Neuronal stem cell (in vitro differentiated cells): ENCODE results near the gene UCN3.

Source experiments
- DNase-seq: peaks from one replicate; pipeline ENCODE4 v3.0.0-alpha.2; 2013; ENCODE audit warnings: low spot score
- H2AFZ ChIP-seq: one replicate; pipeline ENCODE4 v1.6.1; 2013; ENCODE audit warnings: mild to moderate bottlenecking, low read length, inconsistent platforms
- H2AK5ac ChIP-seq: 2 replicates; pipeline ENCODE4 v1.6.1; 2013; ENCODE audit warnings: low read depth, mild to moderate bottlenecking, inconsistent platforms, low read length, moderate library complexity, mixed read lengths
- H2BK120ac ChIP-seq: 2 replicates; pipeline ENCODE4 v1.6.1; 2013; ENCODE audit warnings: low read depth, mild to moderate bottlenecking, inconsistent platforms, low read length, moderate library complexity, mixed read lengths
- H2BK12ac ChIP-seq: one replicate; pipeline ENCODE4 v1.6.1; 2013; ENCODE audit warnings: low read length, inconsistent platforms
- H2BK15ac ChIP-seq: 2 replicates; pipeline ENCODE4 v1.6.1; 2013; ENCODE audit warnings: mild to moderate bottlenecking, low read length, inconsistent platforms, mixed read lengths
- H2BK5ac ChIP-seq: one replicate; pipeline ENCODE4 v1.6.1; 2013; ENCODE audit warnings: inconsistent platforms, mild to moderate bottlenecking, low read length, moderate library complexity
- H3K14ac ChIP-seq: one replicate; pipeline ENCODE4 v1.6.1; 2013; ENCODE audit warnings: low read length, inconsistent platforms
- H3K18ac ChIP-seq: 2 replicates; pipeline ENCODE4 v1.6.1; 2013; ENCODE audit warnings: low read length, inconsistent platforms
- H3K23ac ChIP-seq: 2 replicates; pipeline ENCODE4 v1.6.1; 2013; ENCODE audit warnings: low read depth, mild to moderate bottlenecking, mixed read lengths, low read length, inconsistent platforms; ENCODE audit not compliant: poor library complexity
- H3K27ac ChIP-seq: replicated peaks from 3 replicates; pipeline ENCODE4 v1.5.1; 2013; ENCODE audit warnings: low read length, inconsistent platforms
- H3K27me3 ChIP-seq, 3 experiments: 2 replicates each; pipeline ENCODE4 v1.6.1; 2013; ENCODE audit warnings: low read length in 3 of 3, mild to moderate bottlenecking in 2 of 3, inconsistent platforms in 1 of 3, low read depth in 1 of 3, mixed read lengths in 1 of 3, moderate library complexity in 1 of 3; ENCODE audit not compliant: control insufficient read depth in 3 of 3, insufficient read depth in 3 of 3
- H3K36me3 ChIP-seq, 2 donors: replicated peaks in 1 of 2; 2 replicates each; pipeline ENCODE4 v1.6.1; 2013; ENCODE audit warnings: low read length in 2 of 2; ENCODE audit not compliant: control insufficient read depth in 2 of 2, insufficient read depth in 2 of 2
- H3K4ac ChIP-seq: 2 replicates; pipeline ENCODE4 v1.6.1; 2013; ENCODE audit warnings: inconsistent platforms, mild to moderate bottlenecking, low read length, moderate library complexity
- H3K4me1 ChIP-seq, 2 donors: 1 replicate in 1 of 2; 2 replicates in 1 of 2; pipeline ENCODE4 v1.6.1; 2013; ENCODE audit warnings: low read length in 2 of 2, low read depth in 1 of 2; ENCODE audit not compliant: control insufficient read depth in 2 of 2, insufficient read depth in 1 of 2
- H3K4me2 ChIP-seq: one replicate; pipeline ENCODE4 v1.6.1; 2013; ENCODE audit warnings: mild to moderate bottlenecking, low read length, inconsistent platforms; ENCODE audit not compliant: insufficient read depth, poor library complexity, severe bottlenecking
- H3K4me3 ChIP-seq, 2 donors: 2 replicates each; pipeline ENCODE4 v1.5.1; 2013; ENCODE audit warnings: low read length in 2 of 2, mild to moderate bottlenecking in 2 of 2, inconsistent platforms in 1 of 2, moderate library complexity in 1 of 2
- H3K79me1 ChIP-seq: one replicate; pipeline ENCODE4 v1.6.1; 2013; ENCODE audit warnings: low read depth, mild to moderate bottlenecking, inconsistent platforms, low read length, moderate library complexity
- H3K9ac ChIP-seq: one replicate; pipeline ENCODE4 v1.6.1; 2013; ENCODE audit warnings: mild to moderate bottlenecking, low read depth, low read length, inconsistent platforms; ENCODE audit not compliant: poor library complexity
- H3K9me3 ChIP-seq, 2 donors: replicated peaks in 1 of 2; 2 replicates each; pipeline versions ENCODE3 to v1.6.1; 2013; ENCODE audit warnings: low read length in 2 of 2, mild to moderate bottlenecking in 2 of 2, inconsistent platforms in 1 of 2, low read depth in 1 of 2, mixed read lengths in 1 of 2, moderate library complexity in 1 of 2; ENCODE audit not compliant: control insufficient read depth in 2 of 2, insufficient read depth in 1 of 2
- H4K8ac ChIP-seq: one replicate; pipeline ENCODE4 v1.6.1; 2013; ENCODE audit warnings: low read depth, mild to moderate bottlenecking, inconsistent platforms, low read length, moderate library complexity
- H4K91ac ChIP-seq: one replicate; pipeline ENCODE4 v1.6.1; 2013; ENCODE audit warnings: low read length, low read depth, mild to moderate bottlenecking, inconsistent platforms; ENCODE audit not compliant: poor library complexity
- WGBS, 2 donors: extraction: QIAGEN DNeasy Blood & Tissue Kit; methylation state at CpG; one replicate each; pipeline ENCODE4 v1.1.7; 2013; ENCODE audit warnings: missing lambda C conversion rate in 2 of 2, mixed read lengths in 1 of 2; ENCODE audit not compliant: insufficient read length in 2 of 2, insufficient replicate concordance in 1 of 2; ENCODE audit errors: extremely low coverage in 2 of 2; 5-methylcytosine and 5-hydroxymethylcytosine counted together

The UCN3 gene

DNA sequence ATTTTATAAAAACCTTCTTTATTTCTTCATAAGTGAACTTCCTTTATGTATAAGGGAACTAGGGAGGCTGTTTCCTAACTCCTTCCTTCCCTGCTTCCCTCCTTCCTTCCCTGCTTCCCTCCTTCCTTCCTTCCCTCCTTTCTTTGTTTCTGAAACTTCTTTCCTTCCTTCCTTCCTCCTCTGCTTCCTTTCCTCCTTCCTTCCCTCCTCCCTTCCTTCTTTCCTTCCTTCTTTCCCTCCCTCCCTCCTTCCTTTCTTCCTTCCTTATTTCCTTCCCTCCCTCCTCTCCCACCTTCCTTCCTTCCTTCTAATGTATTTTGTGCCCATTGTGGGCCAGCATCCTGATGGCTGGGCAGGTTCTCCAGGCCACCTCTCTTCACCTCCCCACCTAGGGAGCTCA lies 26.8 kb upstream of the UCN3 start:
- H3K9ac ChIP-seq: no peak overlapping the region
- H3K14ac ChIP-seq: no peak overlapping the region
- no peak overlapping the region for H4K91ac ChIP-seq
- H3K27ac ChIP-seq: no peak overlapping the region
- H3K79me1 ChIP-seq: no peaks in the 10 kb centered on the region
- H3K36me3 ChIP-seq: no peaks in the 10 kb centered on the region
- no peak overlapping the region for H2AFZ ChIP-seq
- peaks cover 0 to 5% of the 10 kb centered on the region in 2 donors for H3K9me3 ChIP-seq
- H2BK120ac ChIP-seq: no peak overlapping the region
- DNase-seq: no peak
- H3K4me3 ChIP-seq: no peak overlapping the region
- H3K18ac ChIP-seq: no peak overlapping the region
- H2BK5ac ChIP-seq: no peak overlapping the region
- H2AK5ac ChIP-seq: no peak overlapping the region
- no peak overlapping the region for H2BK15ac ChIP-seq
- no peak overlapping the region for H3K4me2 ChIP-seq
- peaks cover 0 to 2% of the 10 kb centered on the region in 2 donors for H3K4me1 ChIP-seq
- H2BK12ac ChIP-seq: no peak overlapping the region
- no peak overlapping the region for H3K4ac ChIP-seq
- no peak overlapping the region for H4K8ac ChIP-seq
- H3K23ac ChIP-seq: no peak overlapping the region
- H3K27me3 ChIP-seq: no peaks in the 10 kb centered on the region

DNA sequence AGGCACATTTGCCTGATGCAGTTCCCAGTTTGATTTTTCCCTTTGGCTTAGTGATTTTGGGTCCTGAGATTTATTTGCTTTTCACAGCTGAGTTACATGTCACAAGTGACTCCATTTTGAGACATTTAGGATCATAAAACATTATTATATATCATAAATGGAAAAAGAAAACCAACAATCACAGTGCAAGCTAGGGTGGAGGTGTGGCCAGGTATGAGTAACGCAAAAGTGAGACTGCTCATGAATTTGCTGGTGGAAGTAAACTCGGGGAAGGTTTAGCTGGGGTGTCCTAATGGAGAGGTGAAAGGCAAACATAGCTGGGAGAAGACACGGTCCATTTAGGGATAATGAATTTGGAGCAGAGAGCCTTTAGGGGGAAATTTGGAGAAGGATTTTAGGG lies 21.7 kb upstream of the UCN3 start:
- no peak overlapping the region for H3K23ac ChIP-seq
- no peak overlapping the region for H3K18ac ChIP-seq
- H3K4me3 ChIP-seq: no peak overlapping the region
- H4K8ac ChIP-seq: no peak overlapping the region
- no peaks in the 10 kb centered on the region for H3K36me3 ChIP-seq
- no peak for DNase-seq
- H3K4me1 ChIP-seq: no peaks in the 10 kb centered on the region
- H2BK120ac ChIP-seq: no peak overlapping the region
- no peak overlapping the region for H3K14ac ChIP-seq
- H2AFZ ChIP-seq: no peak overlapping the region
- no peak overlapping the region for H2BK5ac ChIP-seq
- no peaks in the 10 kb centered on the region for H3K79me1 ChIP-seq
- no CpG with 5 or more reads among the region's 3 CpGs for WGBS, 2 donors
- H2AK5ac ChIP-seq: no peak overlapping the region
- no peaks in the 10 kb centered on the region for H3K9me3 ChIP-seq
- no peaks in the 10 kb centered on the region for H3K27me3 ChIP-seq
- H3K27ac ChIP-seq: no peak overlapping the region
- no peak overlapping the region for H4K91ac ChIP-seq
- no peak overlapping the region for H3K9ac ChIP-seq
- H3K4ac ChIP-seq: no peak overlapping the region
- no peak overlapping the region for H2BK12ac ChIP-seq
- no peak overlapping the region for H2BK15ac ChIP-seq
- H3K4me2 ChIP-seq: no peak overlapping the region

DNA sequence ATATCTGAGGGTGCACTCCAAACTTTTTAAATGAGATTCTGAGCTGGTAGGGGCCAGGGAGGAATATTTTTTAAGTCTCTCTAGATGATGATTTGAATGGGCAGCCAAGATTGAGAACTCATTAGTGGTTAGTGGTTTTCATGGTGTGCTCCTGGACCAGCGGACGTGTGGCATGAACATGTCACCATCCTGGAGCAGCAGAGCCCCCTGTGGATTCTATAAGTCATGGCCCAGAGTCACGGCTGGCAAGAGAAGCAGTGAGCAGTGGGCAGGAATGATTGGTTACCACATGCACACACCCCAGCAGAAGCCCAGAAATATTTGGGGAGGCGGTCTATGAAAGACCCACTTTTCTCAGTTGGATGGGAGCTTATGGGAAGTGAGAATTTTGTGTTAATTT lies 21.2 kb upstream of the UCN3 start:
- H3K23ac ChIP-seq: no peak overlapping the region
- no peak overlapping the region for H3K18ac ChIP-seq
- H2BK12ac ChIP-seq: no peak overlapping the region
- no peak overlapping the region for H2AK5ac ChIP-seq
- H3K4ac ChIP-seq: no peak overlapping the region
- H3K4me3 ChIP-seq: no peak overlapping the region
- no peak overlapping the region for H4K91ac ChIP-seq
- H3K9me3 ChIP-seq: no peaks in the 10 kb centered on the region
- H2AFZ ChIP-seq: no peak overlapping the region
- no peak overlapping the region for H2BK120ac ChIP-seq
- no peak overlapping the region for H3K9ac ChIP-seq
- no peak overlapping the region for H3K27ac ChIP-seq
- WGBS, 2 donors: no CpG with 5 or more reads among the region's 4 CpGs
- H3K79me1 ChIP-seq: no peaks in the 10 kb centered on the region
- H2BK5ac ChIP-seq: no peak overlapping the region
- no peaks in the 10 kb centered on the region for H3K4me1 ChIP-seq
- H3K27me3 ChIP-seq: no peaks in the 10 kb centered on the region
- H4K8ac ChIP-seq: no peak overlapping the region
- no peak overlapping the region for H3K4me2 ChIP-seq
- no peak overlapping the region for H3K14ac ChIP-seq
- DNase-seq: no peak
- no peak overlapping the region for H2BK15ac ChIP-seq
- no peaks in the 10 kb centered on the region for H3K36me3 ChIP-seq

DNA sequence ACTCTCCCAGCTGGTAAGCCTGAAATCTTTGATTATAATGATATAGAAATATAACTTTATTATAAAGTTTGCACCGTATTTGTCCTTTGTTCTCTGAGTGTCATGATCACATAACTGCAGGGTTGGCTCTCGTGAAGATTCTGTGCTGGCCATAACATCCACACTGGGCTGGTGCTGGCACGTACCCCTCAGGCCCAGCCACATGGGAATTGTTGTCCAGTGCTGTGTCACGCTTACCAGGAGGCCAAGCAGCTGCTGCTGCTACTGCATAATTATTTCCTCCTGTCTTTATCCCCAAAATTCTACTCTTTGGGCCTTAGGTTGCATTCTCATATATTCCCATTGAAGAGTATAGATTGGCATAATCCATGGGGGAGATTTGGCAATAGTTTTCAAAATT lies 20.8 kb upstream of the UCN3 start:
- WGBS, 2 donors: no CpG with 5 or more reads among the region's 4 CpGs
- H2AK5ac ChIP-seq: no peak overlapping the region

More for the DNA sequence above, 20.8 kb upstream of the UCN3 start:
- Histone ChIP-seq H2BK12ac (no peak overlapping the region), H3K4me3 (no peak overlapping the region), H3K4me2 (no peak overlapping the region), H3K79me1 (no peaks in the 10 kb centered on the region), H2AFZ (no peak overlapping the region), H3K9ac (no peak overlapping the region), H4K91ac (no peak overlapping the region), H2BK15ac (no peak overlapping the region), H2BK120ac (no peak overlapping the region), H3K23ac (no peak overlapping the region), H3K18ac (no peak overlapping the region), H3K9me3 (no peaks in the 10 kb centered on the region), H3K4me1 (no peaks in the 10 kb centered on the region), H4K8ac (no peak overlapping the region), H3K4ac (no peak overlapping the region), H3K27me3 (no peaks in the 10 kb centered on the region), H3K36me3 (no peaks in the 10 kb centered on the region), H2BK5ac (no peak overlapping the region), H3K27ac (no peak overlapping the region), H3K14ac (no peak overlapping the region)
- DNase-seq: no peak
